Neural cell (in vitro differentiated cells): ENCODE data around the gene TNFAIP3. TPM values are rescaled to one million over a fixed set of nuclear protein-coding genes. Genes with fewer than 3 reads are reported as not detected.

Experiments used
- H2AFZ ChIP-seq: fragments of 200-600, 300-800 bp; sonication (generic), shearing (Covaris generic); 2 replicates; pipeline ENCODE4 v1.6.0; 2014; ENCODE audit warnings: low read depth, mild to moderate bottlenecking, antibody characterized with exemption, low read length, moderate library complexity
- H3F3A ChIP-seq: fragments of 200-600 bp; shearing (Covaris generic); 2 replicates; pipeline ENCODE4 v1.6.1; 2016; ENCODE audit warnings: mild to moderate bottlenecking, moderate library complexity, mixed read lengths, antibody characterized with exemption, low read length; ENCODE audit not compliant: insufficient read depth, poor library complexity, severe bottlenecking
- H3K27ac ChIP-seq: fragments of 200-600, 300-800 bp; sonication (generic), shearing (Covaris generic); 2 replicates; pipeline ENCODE4 v1.5.1; 2014; ENCODE audit warnings: mild to moderate bottlenecking, low read length, moderate library complexity
- H3K27me3 ChIP-seq: fragments of 300-800, 200-600 bp; sonication (generic), shearing (Covaris generic); 2 replicates; pipeline ENCODE4 v1.6.0; 2014; ENCODE audit warnings: mild to moderate bottlenecking, low read depth, low read length, moderate library complexity; ENCODE audit not compliant: insufficient read depth
- H3K36me3 ChIP-seq: fragments of 300-800, 200-600 bp; sonication (generic), shearing (Covaris generic); 2 replicates; pipeline ENCODE4 v1.5.1; 2014; ENCODE audit warnings: mild to moderate bottlenecking, antibody characterized with exemption, low read length, moderate library complexity; ENCODE audit not compliant: insufficient read depth
- H3K4me2 ChIP-seq: fragments of 300-800, 200-600 bp; sonication (generic), shearing (Covaris generic); 2 replicates; pipeline ENCODE4 v1.6.0; 2014; ENCODE audit warnings: mild to moderate bottlenecking, low read length
- H3K4me3 ChIP-seq: fragments of 300-800, 200-600 bp; sonication (generic), shearing (Covaris generic); 2 replicates; pipeline ENCODE4 v1.5.1; 2014; ENCODE audit warnings: mild to moderate bottlenecking, low read length, moderate library complexity
- H3K79me2 ChIP-seq: fragments of 200-600 bp; shearing (Covaris generic); replicated peaks from 2 replicates; pipeline ENCODE4 v1.6.0; 2014; ENCODE audit warnings: mild to moderate bottlenecking, low read length, moderate library complexity; ENCODE audit not compliant: insufficient read depth
- H3K9ac ChIP-seq: fragments of 300-800, 200-600 bp; sonication (generic), shearing (Covaris generic); 2 replicates; pipeline ENCODE4 v1.6.1; 2016; ENCODE audit warnings: mild to moderate bottlenecking, low read length, mixed read lengths
- H3K9me2 ChIP-seq: fragments of 200-600 bp; shearing (Covaris generic); 2 replicates; pipeline ENCODE4 v1.6.1; 2016; ENCODE audit warnings: mild to moderate bottlenecking, low read length, mixed read lengths; ENCODE audit not compliant: insufficient read depth
- H3K9me3 ChIP-seq: fragments of 200-600, 300-800 bp; sonication (generic), shearing (Covaris generic); 2 replicates; pipeline ENCODE4 v1.6.1; 2016; ENCODE audit warnings: mild to moderate bottlenecking, mixed run types, low read length, moderate library complexity, mixed read lengths
- H4K20me1 ChIP-seq: fragments of 200-600 bp; shearing (Covaris generic); 2 replicates; pipeline ENCODE4 v1.6.1; 2016; ENCODE audit warnings: mild to moderate bottlenecking, mixed run types; ENCODE audit not compliant: insufficient read depth
- EP300 ChIP-seq: fragments of 450-650 bp; conservative IDR thresholded peaks from 2 replicates; pipeline ENCODE4 v1.6.1; 2014; ENCODE audit warnings: antibody characterized with exemption, mild to moderate bottlenecking, moderate library complexity; ENCODE audit not compliant: poor library complexity, severe bottlenecking
- EZH2 ChIP-seq: fragments of 200-600, 300-800 bp; shearing (Covaris generic), sonication (generic); IDR thresholded peaks from 2 replicates; pipeline ENCODE4 v1.6.1; 2014; ENCODE audit warnings: antibody characterized with exemption, low read length, borderline replicate concordance, mild to moderate bottlenecking; ENCODE audit not compliant: insufficient read depth, poor library complexity, severe bottlenecking
- MXI1 ChIP-seq: fragments of 450-650 bp; conservative IDR thresholded peaks from 2 replicates; pipeline ENCODE4 v1.6.1; 2014; ENCODE audit warnings: antibody characterized with exemption, mild to moderate bottlenecking; ENCODE audit not compliant: poor library complexity, severe bottlenecking
- POLR2AphosphoS5 ChIP-seq: IDR thresholded peaks from 2 replicates; pipeline ENCODE4 v1.6.1; 2012
- RAD21 ChIP-seq: fragments of 450-650 bp; conservative IDR thresholded peaks from 2 replicates; pipeline ENCODE4 v1.6.1; 2014; ENCODE audit warnings: antibody characterized with exemption, mild to moderate bottlenecking, moderate library complexity
- SMC3 ChIP-seq: fragments of 450-650 bp; conservative IDR thresholded peaks from 2 replicates; pipeline ENCODE4 v1.6.1; 2014; ENCODE audit warnings: antibody characterized with exemption, mild to moderate bottlenecking, moderate library complexity; ENCODE audit not compliant: poor library complexity
- TAF1 ChIP-seq: IDR thresholded peaks from 2 replicates; pipeline ENCODE4 v1.6.1; 2012; ENCODE audit warnings: low read depth
- polyA plus RNA-seq: library from polyadenylated mRNA; depleted of rRNA; stranded (reverse); fragments of >200 nt; gene quantifications from 2 replicates; pipeline ENCODE4 v1.2.3, GENCODE V29; 2014
- TF ChIP-seq, protein P1 (sequence below): fragments of 450-650 bp; IDR thresholded peaks from 2 replicates; pipeline ENCODE4 v1.5.1; 2014; ENCODE audit warnings: antibody characterized with exemption, mild to moderate bottlenecking, moderate library complexity; ENCODE audit not compliant: poor library complexity, severe bottlenecking
- TF ChIP-seq, protein P2 (sequence below): IDR thresholded peaks from 2 replicates; pipeline ENCODE4 v1.6.1; 2012; ENCODE audit warnings: borderline replicate concordance

The TNFAIP3 gene
- polyA plus RNA-seq, 1 donor from 2014 or later: 0.20 TPM

DNA sequence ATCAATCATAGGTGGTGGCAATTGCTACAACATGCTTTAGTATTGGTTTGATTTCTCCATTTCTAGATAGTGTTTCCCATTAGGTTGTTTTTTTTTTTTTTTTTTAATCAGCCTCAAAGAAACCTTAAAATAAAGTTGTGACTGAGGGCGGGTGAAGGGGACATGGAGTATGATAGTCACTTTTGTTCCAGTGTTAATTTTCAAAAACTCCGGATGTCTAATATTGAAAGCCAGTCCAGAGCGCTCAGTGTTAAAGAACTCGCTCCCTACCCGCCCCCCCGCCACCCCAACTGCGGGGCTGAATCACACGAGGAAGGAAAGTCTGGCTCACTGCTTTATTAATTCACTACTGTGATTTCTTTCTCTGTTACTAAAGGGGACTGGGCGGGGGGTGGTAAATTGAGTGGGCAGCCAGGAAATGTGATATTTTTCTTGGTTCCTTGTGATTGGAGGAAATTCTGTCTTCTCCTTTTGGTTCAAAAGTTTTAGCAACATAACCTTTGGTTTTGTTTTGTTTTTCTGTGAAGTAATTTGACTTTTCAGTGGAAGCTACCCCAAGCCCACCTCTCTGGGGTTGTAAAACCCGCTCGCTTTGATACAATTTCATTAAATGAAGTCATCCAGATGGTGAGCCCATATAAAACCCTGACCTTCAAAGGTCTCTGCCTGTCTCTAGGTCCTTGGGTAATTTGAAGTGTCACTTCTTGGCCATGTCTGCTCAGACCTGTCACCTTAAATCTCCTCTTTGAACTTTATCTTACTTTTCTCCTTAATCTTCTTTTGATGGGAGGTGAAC, 38.0 kb downstream of the TNFAIP3 start:
- Histone ChIP-seq H4K20me1 (no peaks in the 10 kb centered on the region), H2AFZ (no peak overlapping the region), H3F3A (no peaks in the 10 kb centered on the region), H3K27me3 (no peaks in the 10 kb centered on the region), H3K9me3 (no peaks in the 10 kb centered on the region), H3K9ac (no peak overlapping the region), H3K4me3 (no peak overlapping the region), H3K4me2 (no peak overlapping the region), H3K79me2 (no peaks in the 10 kb centered on the region), H3K27ac (no peak overlapping the region), H3K36me3 (no peaks in the 10 kb centered on the region), H3K9me2 (no peaks in the 10 kb centered on the region)
- TF ChIP-seq, protein P1, sequence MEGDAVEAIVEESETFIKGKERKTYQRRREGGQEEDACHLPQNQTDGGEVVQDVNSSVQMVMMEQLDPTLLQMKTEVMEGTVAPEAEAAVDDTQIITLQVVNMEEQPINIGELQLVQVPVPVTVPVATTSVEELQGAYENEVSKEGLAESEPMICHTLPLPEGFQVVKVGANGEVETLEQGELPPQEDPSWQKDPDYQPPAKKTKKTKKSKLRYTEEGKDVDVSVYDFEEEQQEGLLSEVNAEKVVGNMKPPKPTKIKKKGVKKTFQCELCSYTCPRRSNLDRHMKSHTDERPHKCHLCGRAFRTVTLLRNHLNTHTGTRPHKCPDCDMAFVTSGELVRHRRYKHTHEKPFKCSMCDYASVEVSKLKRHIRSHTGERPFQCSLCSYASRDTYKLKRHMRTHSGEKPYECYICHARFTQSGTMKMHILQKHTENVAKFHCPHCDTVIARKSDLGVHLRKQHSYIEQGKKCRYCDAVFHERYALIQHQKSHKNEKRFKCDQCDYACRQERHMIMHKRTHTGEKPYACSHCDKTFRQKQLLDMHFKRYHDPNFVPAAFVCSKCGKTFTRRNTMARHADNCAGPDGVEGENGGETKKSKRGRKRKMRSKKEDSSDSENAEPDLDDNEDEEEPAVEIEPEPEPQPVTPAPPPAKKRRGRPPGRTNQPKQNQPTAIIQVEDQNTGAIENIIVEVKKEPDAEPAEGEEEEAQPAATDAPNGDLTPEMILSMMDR: no peak
- TF ChIP-seq SMC3 (no peak), POLR2AphosphoS5 (no peak), MXI1 (no peak), RAD21 (no peak), EZH2 (no peak), TAF1 (no peak), EP300 (no peak)
- TF ChIP-seq, protein P2, sequence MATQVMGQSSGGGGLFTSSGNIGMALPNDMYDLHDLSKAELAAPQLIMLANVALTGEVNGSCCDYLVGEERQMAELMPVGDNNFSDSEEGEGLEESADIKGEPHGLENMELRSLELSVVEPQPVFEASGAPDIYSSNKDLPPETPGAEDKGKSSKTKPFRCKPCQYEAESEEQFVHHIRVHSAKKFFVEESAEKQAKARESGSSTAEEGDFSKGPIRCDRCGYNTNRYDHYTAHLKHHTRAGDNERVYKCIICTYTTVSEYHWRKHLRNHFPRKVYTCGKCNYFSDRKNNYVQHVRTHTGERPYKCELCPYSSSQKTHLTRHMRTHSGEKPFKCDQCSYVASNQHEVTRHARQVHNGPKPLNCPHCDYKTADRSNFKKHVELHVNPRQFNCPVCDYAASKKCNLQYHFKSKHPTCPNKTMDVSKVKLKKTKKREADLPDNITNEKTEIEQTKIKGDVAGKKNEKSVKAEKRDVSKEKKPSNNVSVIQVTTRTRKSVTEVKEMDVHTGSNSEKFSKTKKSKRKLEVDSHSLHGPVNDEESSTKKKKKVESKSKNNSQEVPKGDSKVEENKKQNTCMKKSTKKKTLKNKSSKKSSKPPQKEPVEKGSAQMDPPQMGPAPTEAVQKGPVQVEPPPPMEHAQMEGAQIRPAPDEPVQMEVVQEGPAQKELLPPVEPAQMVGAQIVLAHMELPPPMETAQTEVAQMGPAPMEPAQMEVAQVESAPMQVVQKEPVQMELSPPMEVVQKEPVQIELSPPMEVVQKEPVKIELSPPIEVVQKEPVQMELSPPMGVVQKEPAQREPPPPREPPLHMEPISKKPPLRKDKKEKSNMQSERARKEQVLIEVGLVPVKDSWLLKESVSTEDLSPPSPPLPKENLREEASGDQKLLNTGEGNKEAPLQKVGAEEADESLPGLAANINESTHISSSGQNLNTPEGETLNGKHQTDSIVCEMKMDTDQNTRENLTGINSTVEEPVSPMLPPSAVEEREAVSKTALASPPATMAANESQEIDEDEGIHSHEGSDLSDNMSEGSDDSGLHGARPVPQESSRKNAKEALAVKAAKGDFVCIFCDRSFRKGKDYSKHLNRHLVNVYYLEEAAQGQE: no peak

DNA sequence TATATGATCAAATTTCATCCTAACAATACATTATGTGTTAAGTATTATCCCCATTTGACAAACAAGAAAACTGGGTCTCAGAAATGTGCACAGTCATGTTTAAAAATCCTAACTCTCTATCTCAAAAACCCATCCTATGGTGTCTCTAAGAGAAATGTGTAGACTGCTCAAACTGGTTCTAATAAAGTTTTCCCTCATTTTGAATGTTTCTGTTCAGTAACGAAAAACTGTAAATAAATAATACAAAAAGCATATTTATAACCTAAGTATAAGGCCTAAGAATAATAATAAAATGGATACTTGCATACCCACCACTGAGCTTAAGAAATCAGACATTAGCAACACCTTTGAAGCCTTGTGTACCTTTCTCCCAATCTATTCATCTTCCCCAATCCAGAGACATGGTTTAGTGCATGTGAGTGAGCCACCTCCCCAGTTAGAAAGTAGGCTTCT, 39.0 kb downstream of the TNFAIP3 start:
- no peak overlapping the region for H3K4me2 ChIP-seq
- H4K20me1 ChIP-seq: no peaks in the 10 kb centered on the region
- H3K9me2 ChIP-seq: no peaks in the 10 kb centered on the region
- H3K36me3 ChIP-seq: no peaks in the 10 kb centered on the region
- TF ChIP-seq, protein P2: no peak
- TF ChIP-seq EZH2 (no peak), EP300 (no peak), MXI1 (no peak), TAF1 (no peak), SMC3 (no peak), RAD21 (no peak), POLR2AphosphoS5 (no peak)
- TF ChIP-seq, protein P1: no peak
- H3K4me3 ChIP-seq: no peak overlapping the region
- no peak overlapping the region for H3K27ac ChIP-seq
- no peaks in the 10 kb centered on the region for H3K27me3 ChIP-seq
- H3F3A ChIP-seq: no peaks in the 10 kb centered on the region
- no peak overlapping the region for H2AFZ ChIP-seq
- no peaks in the 10 kb centered on the region for H3K9me3 ChIP-seq
- H3K79me2 ChIP-seq: no peaks in the 10 kb centered on the region
- no peak overlapping the region for H3K9ac ChIP-seq
